Amniotic epithelial cell (primary cell): ENCODE results near the gene GRID2IP.
A peak's percentile ranks its signal among the peaks of the same experiment; 100 is the strongest.

Experiments
- DNase-seq: peaks from one replicate; pipeline ENCODE4 v3.0.0-alpha.2; 2010; ENCODE audit warnings: low read depth

The GRID2IP gene

DNA sequence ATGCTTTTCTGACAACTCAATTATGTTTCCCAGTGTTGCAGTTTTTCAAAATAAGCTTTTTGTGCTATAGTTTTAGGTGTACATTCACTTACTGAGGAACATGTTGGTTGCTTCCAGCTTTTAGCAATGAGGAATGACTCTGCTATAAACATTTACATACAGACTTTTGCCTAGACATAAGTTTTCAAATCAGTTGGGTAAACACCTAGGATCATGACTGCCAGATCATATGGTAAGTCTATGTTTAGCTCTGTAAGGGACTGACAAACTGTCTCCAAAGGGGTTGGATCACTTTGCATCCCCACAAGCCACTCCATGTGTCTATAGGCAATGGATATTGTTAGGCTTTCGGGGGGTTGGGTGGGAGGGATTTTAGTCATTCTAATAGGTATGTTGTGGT is 10.8 kb upstream of the GRID2IP start:
- no peak for DNase-seq

GRCh38 chr7:6559896-6560295 is 8.6 kb upstream of the GRID2IP start:
- DNase-seq = no peak

- DNase-seq = peak; percentile 32
Measured at GRCh38 chr7:6558837-6559236, 7.6 kb upstream of the GRID2IP start.

- no peak for DNase-seq
Measured at GRCh38 chr7:6556196-6556595, 4.9 kb upstream of the GRID2IP start.

DNA sequence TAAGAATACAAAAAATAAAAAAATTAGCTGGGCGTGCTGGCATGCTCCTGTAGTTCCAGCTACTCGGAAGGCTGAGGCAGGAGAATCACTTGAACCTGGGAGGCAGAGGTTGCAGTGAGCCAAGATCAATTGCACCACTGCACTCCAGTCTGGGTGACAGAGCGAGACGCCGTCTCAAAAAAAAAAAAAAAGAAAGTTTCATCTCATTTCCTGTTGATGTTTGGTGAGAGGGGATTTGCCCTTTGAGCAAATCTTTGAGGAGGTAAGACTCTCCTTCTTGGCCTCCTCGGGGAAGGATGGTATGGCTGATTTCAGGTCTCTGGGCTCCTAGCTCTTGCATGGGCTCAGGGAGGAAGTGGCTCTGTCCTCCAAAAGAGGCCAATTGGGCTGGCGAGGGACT is 3.6 kb upstream of the GRID2IP start:
- DNase-seq = no peak

GRCh38 chr7:6553448-6554044 is 2.3 kb upstream of the GRID2IP start:
- DNase-seq = no peak

DNA sequence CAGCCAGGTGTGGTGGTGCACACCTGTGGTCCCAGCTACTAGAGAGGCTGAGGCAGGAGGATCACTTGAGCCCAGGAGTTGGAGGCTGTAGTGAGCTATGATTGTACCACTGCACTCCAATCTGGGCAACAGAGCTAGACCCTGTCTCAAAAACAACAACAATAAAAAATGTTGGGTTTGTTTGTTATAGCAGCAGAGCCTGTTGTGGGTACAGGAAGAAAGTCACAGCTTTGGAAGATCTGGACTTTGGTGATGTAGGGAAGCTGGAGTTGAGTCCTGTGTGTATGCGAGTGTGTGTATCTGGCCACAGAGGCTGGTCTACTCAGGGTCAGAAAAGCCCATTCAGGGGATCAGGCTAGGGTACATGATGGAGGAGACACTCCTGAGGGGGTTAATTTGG is 3.9 kb downstream of the GRID2IP start:
- DNase-seq = no peak

DNA sequence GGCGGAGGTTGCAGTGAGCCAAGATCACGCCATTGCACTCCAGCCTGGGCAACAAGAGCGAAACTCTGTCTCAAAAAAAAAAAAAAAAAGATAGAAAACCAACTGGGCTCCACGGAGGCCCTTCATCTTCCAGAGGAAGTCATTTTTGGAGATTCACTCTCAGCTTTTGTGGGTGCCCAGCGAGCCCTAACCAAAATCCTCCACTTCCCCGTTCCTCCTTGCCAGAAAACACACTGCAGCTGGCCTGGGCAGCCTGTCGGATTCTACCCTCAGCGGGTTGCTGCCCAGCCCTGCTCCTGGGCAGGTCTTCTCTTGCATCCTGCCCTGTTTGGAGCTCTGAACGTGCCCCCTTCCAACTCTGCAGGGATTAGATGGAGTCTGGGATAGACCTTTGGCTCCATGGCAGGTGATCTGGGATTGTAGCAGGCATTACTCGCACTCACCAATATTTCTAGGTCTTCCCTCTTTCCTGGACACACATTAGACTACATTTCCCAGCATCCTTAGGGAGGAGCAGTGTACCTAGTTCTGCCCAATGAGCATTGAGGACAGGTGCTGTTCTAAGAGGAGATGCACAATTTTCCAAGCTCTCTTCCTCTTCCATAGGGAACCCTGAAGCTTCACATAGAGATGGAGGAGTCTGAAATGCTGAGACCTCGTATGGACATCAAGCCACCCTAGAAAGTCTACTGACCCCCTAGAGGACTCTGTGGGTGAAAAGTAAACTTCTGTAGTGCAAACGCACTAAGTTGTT is 4.6 kb downstream of the GRID2IP start:
- no peak for DNase-seq

DNA sequence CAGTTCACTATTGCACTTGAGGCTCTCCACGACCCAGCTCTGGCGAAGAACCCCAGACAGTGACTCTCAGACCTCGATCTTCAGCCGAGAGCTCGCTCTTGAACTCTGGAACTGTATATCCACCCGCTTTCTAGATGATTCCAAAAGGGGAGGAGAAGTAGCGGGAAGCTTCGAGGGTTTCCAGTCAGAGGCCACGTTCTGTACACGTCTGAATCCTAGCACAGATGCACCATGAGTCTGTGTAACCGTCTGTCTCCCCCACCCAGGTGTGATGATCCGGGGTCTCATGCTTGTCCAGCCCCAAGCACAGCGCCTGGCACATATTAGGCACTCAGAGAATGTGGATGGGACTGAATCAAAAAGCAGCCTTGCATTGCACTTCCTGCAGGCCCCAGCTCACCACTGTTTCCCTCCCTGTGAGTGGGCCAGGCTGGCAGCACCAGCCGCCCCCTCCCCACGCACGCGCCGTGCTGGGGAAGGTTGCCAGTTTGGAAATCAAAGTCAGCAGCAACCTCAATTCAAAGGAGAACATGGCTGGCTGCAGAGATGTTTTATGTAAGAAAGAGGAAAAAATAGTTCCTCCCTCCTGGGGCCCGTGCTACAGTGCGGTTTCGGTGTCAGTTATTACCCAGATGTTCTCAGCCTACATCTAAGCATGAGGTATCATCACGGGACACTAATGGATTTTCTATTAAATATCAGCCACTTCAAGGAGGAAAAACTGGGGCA is 5.7 kb downstream of the GRID2IP start:
- no peak for DNase-seq

- no peak for DNase-seq
Measured at GRCh38 chr7:6542368-6542767, 8.9 kb downstream of the GRID2IP start.

GRCh38 chr7:6536262-6537260 is 14.7 kb downstream of the GRID2IP start:
- DNase-seq = peak; percentile 3

DNA sequence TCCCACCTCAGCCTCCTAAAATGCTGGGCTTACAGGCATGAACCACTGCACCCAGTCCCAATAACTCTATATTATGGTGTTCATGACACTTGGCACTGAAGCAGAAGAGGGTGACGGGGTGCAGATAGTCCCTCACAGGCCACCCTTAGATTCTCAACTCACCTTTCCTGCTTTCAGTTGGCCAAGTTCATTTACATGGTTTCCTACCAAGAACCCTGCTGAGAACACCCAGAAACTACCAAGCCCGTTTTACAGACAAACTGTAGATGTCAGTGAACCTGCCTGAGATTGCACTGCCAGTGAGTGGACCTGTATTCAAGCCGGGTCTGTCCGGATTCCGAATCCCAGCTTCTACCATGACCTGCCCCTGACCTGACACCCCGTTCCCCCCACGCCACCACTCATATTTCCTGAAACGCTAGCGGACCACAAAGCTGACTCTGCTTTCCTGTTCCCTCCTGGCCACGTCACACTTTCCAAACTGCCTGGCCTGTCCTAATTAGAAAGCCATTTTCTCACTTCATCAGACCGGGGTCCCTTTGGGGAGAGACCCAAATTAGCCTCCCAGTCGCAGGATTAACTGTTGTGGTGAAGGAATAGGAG is 17.3 kb downstream of the GRID2IP start:
- no peak for DNase-seq

DNA sequence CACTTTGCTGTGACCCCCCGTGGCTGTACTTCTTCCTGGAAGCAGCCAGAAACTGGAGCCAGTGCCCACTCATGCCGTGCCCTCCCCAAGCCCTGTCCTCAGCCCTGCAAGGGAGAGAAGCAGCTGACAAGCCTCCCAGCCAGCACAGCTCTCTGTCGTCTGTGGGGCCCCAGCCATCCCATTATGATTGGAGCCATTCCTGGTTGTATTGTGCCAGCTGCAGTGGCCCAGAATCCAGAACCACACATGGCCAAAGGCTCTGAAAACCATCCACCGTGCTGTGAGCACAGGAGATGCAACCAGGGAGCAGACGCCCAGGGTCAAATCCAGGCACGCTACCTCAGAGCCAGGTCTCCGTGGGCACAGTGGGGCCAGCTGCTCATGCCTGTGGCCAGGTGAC is 18.7 kb downstream of the GRID2IP start:
- DNase-seq = no peak

DNA sequence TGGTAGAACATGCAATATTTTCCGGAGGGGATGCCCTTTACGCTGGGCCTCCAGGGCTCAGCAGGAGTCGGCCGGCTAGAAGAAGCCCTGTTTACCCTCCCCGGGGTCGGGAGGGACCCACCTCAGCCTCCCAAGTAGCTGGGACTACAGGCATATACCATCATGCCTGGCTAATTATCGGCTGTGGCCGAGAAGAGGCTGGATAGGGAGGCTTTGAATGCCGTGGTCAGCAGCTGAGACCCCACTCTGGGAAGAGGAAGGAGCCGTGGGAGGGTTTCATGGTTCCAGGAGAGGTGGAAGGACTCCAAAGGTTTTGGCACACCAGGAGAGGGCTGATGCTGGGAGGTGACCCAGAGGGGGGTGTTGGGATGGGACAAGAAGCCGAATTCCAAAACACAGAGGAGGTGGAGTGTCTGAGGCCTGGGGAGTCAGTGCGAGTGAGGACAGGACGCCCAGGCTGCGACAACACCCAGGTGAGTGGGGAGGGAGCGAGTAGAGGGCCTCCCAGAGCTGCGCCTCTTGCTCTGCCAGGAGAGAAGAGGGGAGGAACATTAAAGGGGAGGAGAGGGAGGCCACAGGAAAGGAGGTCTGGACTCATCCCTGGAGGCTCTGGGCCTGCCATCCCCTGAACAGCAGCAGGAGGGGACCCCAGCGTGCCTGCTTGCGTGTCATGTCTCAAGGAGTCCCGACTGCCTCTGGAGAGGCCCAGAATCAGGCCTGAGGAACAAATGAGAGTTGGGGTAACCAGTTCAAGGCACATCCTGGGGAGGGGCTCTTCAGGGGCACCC is 19.6 kb downstream of the GRID2IP start:
- no peak for DNase-seq

GRCh38 chr7:6530626-6531491 is 20.4 kb downstream of the GRID2IP start:
- DNase-seq = no peak

GRCh38 chr7:6529643-6530042 is 21.6 kb downstream of the GRID2IP start:
- no peak for DNase-seq

- no peak for DNase-seq
Measured at GRCh38 chr7:6528401-6529130, 22.7 kb downstream of the GRID2IP start.

- DNase-seq = no peak
Measured at GRCh38 chr7:6526997-6527378, 24.3 kb downstream of the GRID2IP start.
